HG03342 (cell line): ENCODE data around the gene SREBF1.
A peak's percentile ranks its signal among the peaks of the same experiment; 100 is the strongest.

ENCODE experiments used
- ATAC-seq: cut with Tn5 transposase; IDR thresholded peaks from one replicate; pipeline ENCODE4 v1.9.1; 2021; ENCODE audit warnings: mild to moderate bottlenecking, moderate library complexity; ENCODE audit not compliant: unreplicated experiment

Gene SREBF1

DNA sequence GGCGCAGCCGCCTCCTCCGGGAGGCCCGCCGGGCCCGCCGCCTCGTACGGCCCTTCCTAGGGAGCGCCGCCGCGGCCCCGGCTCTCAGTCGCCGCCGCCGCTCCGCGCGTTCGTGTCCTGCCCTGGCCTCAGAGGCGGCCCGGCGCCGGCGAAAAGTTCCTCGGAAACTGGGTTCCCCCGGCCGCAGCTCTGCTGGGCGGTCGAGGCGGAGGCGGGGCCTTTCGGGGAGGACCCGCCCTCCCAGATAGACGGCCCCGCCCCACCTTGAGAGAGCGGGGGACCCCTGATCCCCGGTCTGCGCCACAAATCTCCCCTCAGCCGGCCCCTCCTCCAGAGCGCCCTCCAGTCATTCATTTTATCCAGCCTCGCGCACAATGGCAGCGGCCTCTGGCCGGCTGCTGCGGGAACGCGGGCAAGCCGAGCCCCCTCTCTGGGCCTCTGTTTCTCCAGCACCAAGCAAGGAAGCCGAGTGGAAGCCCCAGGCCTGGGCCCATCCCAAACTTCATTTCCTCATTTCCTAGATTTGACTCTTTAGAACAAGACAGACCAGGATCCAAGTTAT, at the start of gene SREBF1:
TSS of gene SREBF1 (minus strand) at position 169 of the 562 bp plus-strand sequence. CDS start 169 bp downstream, outside the sequence.
- peak; percentile 23 for ATAC-seq

DNA sequence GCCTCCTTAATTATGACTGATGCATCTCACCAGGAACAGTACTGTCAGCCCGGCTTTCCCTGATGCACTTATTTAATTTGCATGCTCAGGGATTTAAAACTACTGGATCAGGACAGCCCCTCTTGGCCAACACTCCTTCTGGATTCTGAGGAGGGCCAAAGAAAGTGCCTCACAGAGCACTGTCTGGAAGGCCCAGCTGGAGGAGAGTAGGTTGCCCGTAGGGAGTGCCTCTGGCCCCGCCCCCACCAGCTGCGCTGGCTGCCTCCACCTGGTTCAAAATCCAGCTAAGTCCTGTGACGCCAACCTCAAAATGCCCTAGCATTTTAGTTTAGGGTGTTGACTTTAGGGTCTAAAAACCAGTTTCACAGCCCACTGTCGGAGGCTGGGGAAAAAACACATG, 49.4 kb upstream of the SREBF1 start:
- no peak for ATAC-seq

DNA sequence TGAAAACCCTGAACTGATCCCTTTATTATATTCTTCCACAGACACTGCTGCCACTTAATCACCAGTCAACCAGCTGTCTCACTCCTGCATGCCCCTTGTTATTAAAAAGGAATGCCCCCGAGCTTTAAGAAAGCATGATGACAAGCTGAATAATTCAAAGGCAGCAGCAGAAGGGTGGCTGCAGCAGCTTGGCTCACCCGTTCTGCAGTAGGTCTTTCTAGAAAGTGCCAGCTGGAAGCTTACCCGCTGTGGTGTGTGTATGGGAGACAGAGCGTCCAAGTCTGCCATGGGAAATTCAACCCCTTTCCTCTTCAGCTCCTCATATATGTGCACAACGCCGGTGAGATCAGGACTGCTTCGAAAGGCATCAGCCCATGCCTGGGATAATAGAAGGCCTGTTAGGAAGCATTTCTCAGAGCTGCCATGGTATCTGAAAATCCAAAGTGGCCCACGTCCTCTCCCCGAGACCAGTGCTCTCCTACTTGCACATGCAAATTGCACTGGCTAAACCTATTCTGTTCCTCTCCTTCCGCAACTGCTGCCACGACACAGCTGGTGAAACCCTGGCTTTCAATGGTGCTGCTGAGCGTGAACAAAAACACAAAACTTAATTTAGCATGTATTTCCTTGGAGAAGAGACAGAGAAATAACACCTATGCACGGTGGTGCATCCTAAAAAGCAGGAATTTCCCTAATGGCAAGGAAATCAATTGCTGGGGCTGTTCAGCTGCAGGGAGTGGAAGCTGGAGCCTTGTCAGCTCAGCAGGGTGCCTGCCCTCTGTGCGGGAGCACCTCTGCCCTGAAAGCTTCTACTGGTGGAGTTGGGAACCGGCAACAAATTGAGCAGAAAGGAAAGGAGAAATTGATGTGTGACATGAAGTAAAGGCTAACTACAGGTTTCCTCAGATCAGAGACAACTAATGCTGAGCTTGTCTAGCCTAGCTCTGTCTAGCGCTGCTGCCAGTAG, 47.9 kb upstream of the SREBF1 start:
- ATAC-seq, result no peak

DNA sequence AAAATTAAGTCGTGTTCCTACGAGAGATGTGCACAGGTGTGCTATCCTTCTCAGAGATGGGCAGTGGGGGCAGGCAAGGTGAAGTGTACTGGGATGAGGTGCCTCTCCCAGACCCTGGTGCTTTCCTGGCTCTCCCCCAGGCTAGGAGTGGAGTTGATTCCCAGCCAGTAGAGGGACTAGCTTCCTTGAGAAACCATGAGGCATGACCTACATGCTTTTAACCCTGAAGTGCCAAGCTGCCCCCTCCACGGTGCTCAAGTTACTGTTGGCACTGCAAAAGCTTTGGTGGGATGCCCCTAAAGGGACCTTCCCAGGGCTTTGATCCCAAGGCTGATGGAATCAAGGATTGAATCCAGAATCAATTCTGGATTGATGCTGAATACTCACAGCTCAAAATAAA, 47.0 kb upstream of the SREBF1 start:
- ATAC-seq, result no peak

DNA sequence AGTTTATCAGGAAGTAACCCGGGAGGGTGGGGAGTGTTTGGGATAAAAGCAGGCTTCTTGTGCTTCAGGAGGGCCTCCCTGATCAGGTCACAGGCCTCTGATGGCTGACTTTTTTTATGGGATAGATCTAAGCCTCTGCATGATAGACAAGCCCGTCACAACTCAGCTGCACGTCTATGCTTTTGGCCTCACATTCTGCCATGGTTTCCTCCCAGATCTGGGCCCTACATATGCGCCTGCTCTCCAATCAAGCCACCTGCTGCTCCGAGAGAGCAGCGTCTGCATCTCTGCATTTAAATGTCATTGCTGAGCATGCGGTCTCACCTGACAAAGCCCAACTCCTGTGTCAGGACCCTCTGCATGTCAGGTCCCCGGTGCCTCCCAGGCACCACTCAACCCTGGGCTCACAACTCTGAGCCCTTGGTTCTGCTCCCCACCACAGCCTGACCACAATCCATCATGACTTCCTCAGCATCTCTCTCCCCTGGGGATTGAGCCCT, 45.3 kb upstream of the SREBF1 start:
- no peak for ATAC-seq

DNA sequence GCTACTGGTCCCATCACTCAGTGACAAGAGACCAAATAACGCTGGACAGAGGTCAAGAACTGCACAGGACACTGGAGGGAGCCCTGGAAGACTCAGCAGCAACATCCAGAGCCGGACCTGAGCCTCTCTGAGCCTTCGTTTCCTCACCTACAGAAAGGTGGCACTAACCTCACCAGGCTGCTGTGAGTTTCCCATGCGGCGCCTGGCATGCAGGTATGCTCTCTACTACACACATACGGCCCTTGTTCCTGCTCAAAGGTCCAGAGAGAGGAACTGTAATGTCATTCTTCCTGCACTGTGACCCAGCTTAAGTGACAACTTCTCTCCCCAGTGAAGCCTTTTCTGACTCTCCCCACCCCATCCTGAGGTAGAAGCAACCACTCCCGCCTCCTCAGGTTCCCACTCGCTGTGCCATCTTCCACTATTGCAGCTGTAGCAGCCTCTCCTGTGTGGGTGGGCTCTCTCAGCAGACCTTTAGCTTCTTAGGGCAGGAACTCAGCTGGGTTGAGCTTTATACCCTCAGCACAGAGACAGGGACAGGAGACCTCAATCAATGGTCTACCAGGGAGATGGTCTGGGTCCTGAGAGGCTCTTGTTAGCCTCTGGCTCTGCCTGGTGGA, 43.9 kb upstream of the SREBF1 start:
- no peak for ATAC-seq

DNA sequence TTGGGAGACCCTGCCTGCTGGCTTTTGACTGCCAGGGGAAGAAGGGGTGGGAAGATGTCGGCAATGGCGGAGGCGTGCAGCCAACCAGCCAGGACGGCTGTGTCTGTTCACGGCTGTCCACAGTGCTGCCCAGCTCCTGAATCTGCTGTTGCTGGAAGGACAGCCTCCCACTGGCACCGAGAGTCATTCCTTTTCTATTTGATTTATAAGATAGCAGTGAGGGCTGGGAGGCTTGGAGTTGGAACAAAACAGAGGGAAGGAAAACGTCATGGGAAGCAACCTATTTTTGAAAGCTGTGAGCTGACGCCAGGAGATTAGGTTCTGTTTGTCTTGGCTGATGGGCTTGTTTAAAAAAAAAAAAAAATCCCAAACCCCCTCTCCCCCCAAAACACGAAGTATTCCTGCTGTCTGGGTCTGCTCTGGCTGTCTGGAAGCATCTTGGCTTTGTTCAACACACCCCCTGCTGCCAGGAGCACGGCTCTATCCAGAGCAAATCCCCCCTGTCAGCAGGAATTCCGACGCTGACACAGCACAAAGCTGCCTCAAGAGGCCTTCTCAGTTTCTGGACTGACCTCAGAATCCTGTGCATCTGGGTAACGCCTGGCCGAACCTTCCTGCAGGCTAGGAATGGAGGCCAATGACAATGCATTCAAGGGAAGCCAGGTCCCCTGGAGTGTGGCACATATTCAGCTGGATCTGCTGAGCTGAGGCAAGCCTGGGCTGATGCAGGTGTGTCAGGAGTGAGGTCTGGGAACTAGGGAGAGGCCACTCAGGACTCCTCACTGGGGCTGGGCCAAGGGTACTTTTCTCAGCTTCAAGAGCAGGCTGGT, 41.0 kb upstream of the SREBF1 start:
- ATAC-seq, result no peak

DNA sequence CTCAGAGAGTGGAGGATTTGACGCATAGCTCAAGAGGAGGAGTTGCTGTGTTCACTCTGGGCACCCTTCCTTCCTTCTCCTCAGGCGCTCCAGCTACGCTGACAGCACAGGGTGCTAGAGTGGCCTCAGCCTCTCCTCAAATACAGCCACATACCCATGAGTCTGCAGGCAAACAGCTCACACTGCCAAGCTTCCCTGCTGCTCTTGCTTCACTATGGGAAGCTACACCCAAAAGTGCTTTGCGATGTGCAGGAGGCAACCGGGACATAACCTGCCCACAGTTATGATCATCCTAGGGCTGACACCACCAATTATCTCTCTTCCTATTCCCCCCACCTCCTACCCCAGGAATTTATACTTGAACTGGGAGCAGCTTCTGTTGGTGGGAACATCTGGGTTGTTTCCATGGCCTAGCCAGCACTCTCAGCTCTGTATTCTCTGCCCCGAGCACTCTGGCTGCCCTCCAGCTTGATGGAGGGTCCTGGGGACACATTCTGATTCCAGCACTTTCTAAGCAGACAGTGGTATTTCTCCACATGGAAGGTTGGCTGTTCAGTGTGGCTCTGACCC, 40.3 kb upstream of the SREBF1 start:
- no peak for ATAC-seq

DNA sequence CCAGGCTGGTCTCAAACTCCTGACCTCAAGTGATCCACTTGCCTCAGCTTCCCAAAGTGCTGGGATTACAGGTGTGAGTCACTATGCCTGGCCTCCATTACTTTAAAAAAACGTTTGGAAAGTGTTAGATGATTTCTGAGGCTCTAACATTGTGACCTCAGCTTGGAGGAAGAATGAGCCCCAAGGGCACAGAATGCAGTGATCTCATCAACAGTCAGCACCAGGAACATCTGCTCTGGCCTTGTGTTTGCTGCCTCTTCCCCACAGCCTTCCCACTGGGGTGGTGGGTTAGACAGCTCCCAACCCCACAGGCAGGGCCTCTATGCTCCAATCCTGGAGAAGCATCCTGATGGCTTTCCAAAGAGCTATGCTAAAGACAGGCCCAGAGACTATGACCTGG, 37.7 kb upstream of the SREBF1 start:
- no peak for ATAC-seq

DNA sequence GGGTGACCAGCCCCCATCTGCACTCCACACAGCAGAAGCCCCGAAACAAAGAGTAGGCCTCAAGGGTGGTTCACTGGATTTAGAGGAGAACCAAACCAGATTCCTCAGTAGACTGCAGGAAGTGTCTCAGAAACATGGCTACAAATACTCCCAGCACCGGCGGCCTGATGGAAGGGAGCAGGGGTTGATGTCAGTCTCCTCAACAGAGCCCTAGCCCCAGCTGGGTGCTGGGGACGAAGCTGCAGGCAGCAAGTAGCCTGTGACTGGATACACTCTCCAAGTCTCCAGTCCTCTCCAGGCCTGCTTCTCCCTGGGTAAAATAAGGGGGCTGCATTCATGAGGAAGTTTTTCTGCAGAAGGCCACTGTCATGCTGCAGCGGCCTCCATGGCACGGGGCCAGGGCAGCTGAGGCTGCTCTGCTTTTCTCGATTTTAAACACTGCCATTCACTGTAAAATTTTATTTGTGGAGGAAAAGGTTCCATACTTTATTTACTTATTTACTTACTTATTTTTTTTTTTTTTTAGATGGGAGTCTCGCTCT, 36.7 kb upstream of the SREBF1 start:
- ATAC-seq, result no peak

DNA sequence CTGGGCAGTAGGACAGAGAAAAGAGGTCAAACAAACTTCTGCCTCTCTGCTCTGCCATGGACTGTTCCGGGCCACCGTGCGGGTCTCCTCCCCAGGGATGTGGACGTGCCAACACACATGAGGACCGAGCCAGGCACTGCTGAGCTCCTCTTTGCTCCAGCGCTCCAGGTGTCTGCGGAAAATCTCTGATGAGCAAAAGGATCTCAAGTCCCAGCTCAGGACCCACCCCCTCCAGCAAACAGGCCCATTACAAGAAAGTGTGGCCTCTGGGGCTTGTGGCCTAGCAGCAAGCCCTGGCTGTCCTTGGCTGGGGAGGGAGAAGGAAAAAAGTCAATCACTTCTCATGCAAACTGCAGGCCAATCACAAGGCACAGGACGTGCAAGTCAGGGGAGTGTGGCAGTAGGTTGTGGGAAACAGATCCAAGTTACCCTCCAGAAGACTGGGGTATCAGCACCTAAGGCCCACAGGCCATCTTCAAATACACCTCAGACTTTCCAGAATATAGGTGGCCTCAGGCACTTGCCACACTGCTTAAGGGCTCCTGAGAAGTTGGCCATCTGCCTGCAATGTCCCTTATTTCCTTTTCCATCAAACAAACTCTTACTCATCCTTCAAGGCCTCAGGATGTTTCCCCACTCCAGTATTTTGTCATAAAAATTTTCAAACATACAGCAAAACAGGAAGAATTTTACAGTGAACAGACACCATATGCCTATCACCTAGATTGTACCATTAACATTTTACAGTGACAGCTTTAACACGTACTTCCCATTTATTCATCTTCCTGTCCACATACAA, 36.0 kb upstream of the SREBF1 start:
- ATAC-seq, result no peak

DNA sequence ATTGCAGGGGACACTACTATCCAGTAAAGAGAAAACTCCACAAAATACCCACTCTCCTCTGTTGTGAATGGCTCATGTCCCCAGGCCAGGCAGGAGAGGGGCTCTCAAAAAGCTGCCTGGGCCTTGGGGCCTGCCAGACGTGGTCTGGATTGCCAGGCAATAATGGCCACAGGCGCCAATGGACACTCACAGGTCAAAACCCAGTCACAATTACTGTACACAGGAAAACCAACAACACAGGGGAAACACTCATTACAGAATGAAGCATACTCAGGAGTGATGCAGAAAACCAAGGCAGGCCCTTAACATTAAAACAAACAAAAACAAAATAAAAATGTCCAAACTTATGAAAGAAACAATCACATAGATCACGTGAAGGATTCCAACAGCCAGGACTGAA, 35.1 kb upstream of the SREBF1 start:
- ATAC-seq, result no peak

DNA sequence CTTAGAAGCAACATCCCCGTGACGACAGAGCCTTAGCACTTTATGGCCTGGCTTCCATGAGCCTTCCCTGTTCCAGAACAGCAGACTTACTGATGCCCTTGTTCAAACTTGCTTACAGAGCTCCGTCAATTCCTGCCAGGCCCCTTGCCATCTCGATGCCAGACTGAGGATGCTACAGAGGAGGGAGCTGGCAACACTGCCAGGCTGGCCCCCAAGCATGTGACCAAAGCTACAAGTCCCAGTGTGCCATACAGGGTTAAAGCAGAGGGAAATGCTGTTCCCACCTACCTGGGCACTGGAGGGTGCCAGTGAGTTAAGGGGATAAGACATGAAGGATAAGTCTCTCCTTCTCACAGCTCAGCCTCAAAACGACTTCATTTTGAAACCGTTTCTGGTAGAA, 33.5 kb upstream of the SREBF1 start:
- no peak for ATAC-seq

DNA sequence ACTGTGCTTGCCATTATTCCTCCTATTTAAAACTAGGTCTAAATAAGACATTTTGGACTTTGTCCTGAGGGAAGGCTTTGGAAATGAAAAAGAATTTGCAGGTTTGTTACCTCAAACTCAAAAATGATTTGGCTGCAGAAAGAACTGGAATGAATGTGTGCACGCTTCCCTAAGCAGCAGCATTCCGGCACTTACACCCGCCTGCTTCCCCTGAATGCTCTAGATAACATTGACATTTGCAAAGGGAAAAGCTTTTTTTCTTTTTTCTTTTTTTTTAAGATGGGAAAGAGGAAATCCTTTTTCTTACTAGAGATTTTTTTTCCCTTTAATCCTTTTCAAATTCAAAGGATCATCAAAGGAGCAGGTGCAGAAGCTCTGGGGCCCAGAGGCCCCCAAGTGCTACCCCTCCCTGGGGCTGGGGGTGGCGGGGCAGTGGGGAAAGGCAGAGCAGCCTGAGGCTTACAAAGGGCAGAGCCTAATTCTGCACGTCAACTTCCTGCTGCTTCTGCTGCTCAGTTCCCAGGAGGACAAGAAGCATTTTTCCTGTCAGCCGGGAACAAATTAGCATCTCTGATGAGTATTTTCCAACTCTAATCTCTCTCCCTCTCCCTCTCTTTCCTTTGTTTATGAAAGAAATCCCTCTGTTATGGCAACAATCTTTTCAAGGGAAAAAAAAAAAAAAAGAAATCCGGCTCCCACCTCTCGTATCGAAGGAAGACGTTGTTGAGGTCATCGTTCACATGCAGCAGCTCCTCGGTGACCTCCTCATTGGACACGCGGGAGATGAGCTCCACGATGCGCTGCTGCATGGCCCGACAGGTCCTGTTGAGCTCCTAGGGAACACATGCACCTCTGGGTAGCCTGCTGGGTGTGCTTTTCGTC, 32.1 kb upstream of the SREBF1 start:
- ATAC-seq, result no peak

DNA sequence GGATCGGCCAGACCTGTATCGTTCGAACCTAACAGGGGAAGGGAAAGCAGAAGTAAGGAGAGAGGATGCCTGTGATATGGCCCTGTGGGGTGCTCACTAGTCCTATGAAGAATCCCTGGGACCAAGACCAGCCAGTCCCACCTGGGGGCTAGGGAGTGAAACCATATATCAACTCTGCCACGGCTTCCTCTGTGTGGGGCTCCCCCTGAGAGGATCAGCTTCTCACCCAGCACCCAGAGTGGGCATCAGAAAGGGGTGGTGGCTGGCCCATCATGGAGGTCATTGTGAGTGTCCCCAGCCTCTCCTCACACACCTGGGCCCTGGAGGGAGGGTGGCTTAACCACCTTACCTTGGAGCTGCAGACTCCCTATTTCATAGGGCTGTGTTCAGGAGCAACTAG, 30.1 kb upstream of the SREBF1 start:
- ATAC-seq, result no peak

DNA sequence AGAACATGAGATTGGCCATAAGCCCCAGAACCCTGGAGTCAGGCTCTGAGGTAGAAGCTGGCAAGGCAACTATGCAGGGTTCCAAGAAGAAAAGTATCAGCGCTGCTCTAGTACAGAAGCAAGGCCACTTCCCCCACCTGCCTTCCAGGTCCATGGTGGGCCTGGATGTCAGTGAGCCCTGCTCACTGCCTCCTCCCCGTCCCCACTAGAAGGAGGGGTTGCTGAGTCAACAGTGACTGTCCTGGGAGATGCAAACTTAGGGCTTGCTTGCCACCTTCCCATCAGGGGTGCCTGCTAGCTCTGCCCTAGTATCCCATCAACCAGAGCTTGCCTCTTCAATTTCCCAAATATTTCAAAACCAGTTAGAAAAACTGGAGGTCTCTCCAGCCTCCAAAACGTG, 29.6 kb upstream of the SREBF1 start:
- no peak for ATAC-seq

DNA sequence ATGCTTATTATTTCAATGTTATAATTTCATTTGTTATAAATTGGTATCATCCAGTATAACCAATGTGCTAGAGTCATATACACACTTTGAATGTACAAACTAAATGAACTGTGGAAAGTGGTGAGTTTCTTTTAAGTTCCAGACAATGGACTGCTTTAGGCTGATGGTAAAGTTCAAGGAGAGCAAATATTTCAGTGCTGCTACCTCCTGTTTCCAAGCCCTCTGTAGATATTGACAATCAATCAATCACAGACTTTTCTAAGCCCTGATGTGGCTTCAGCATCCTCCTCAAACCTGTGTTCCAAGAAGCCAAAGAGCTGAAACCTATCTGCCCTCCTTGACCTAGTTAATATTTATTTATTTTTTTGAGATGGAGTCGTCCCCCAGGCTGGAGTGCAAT, 28.2 kb upstream of the SREBF1 start:
- ATAC-seq, result no peak

DNA sequence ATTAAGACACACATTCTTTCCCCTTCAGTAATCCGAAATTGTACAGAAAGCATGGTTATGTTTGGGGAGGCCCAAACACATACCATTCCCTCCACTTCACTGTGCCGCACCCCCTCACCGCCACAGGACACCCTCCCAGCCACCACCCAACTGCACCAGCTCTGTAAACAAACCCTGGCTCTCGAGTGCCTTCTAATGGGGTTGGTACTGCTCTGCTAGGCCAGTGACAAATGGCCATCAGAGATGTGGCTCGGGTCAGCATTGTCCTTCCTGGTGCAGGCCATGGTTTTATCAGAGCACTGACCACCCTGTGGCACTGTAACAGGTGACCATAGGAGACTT, 24.0 kb upstream of the SREBF1 start:
- ATAC-seq, result no peak
